Activated T-cell treated with anti-CD3 and anti-CD28 coated beads, Interleukin-2, amount 50 U/mL, for 4 hours (primary cell): ENCODE results near the gene CRISPLD2. TPM values are rescaled to one million over a fixed set of nuclear protein-coding genes. Genes with fewer than 3 reads are reported as not detected.

Experiments
- ATAC-seq, 2 donors: fragments of 200-7000 bp; cut with Tn5 transposase; one replicate each; pipeline ENCODE4 v1.10.0; 2021
- DNase-seq: peaks from one replicate; pipeline ENCODE4 v3.0.0-alpha.2; 2020
- H3K27me3 Mint-ChIP-seq: one replicate; pipeline ENCODE4 v1.8.0; 2021; ENCODE audit warnings: low read depth, mixed read lengths
- H3K36me3 Mint-ChIP-seq: one replicate; pipeline ENCODE4 v1.8.0; 2022; ENCODE audit warnings: mixed read lengths; ENCODE audit not compliant: insufficient read depth
- H3K4me1 Mint-ChIP-seq: one replicate; pipeline ENCODE4 v1.8.0; 2021; ENCODE audit warnings: low read depth, mixed read lengths
- H3K4me3 Mint-ChIP-seq: one replicate; pipeline ENCODE4 v1.8.0; 2021; ENCODE audit warnings: mild to moderate bottlenecking, moderate library complexity, mixed read lengths
- H3K9me3 Mint-ChIP-seq: one replicate; pipeline ENCODE4 v1.8.0; 2021; ENCODE audit warnings: mixed read lengths
- total RNA-seq, 3 donors: library from RNA; stranded (reverse); gene quantifications; one replicate each; pipeline ENCODE4 v1.2.1, GENCODE V29; 2021

CRISPLD2 gene
- total RNA-seq, 3 donors from 2014 or later = 0.11 to 0.57 (median 0.46) TPM

GRCh38 chr16:84811529-84811928 lies 8.3 kb upstream of the CRISPLD2 start:
- no peaks in the 10 kb centered on the region for H3K27me3 Mint-ChIP-seq

GRCh38 chr16:84813141-84813934 lies 6.4 kb upstream of the CRISPLD2 start:
- Mint-ChIP-seq H3K4me3 (no peak overlapping the region), H3K9me3 (no peaks in the 10 kb centered on the region), H3K36me3 (no peaks in the 10 kb centered on the region), H3K27me3 (no peaks in the 10 kb centered on the region), H3K4me1 (peaks cover 14% of the 10 kb centered on the region)
- no peak for DNase-seq
- no peak for ATAC-seq

More at GRCh38 chr16:84811529-84811928, 8.3 kb upstream of the CRISPLD2 start:
- ATAC-seq (no peak), DNase-seq (no peak)
- H3K4me3 Mint-ChIP-seq = no peak overlapping the region
- H3K9me3 Mint-ChIP-seq = no peaks in the 10 kb centered on the region
- no peaks in the 10 kb centered on the region for H3K36me3 Mint-ChIP-seq
- H3K4me1 Mint-ChIP-seq = peaks cover 14% of the 10 kb centered on the region

GRCh38 chr16:84815462-84815861 lies 4.3 kb upstream of the CRISPLD2 start:
- no peaks in the 10 kb centered on the region for H3K9me3 Mint-ChIP-seq
- H3K27me3 Mint-ChIP-seq = peaks cover 5% of the 10 kb centered on the region
- no peak for DNase-seq
- H3K4me1 Mint-ChIP-seq = peaks cover 18% of the 10 kb centered on the region
- H3K4me3 Mint-ChIP-seq = no peak overlapping the region
- ATAC-seq = no peak
- H3K36me3 Mint-ChIP-seq = no peaks in the 10 kb centered on the region

- Mint-ChIP-seq H3K4me1 (peaks cover 17% of the 10 kb centered on the region), H3K36me3 (no peaks in the 10 kb centered on the region), H3K9me3 (no peaks in the 10 kb centered on the region), H3K4me3 (no peak overlapping the region), H3K27me3 (peaks cover 8% of the 10 kb centered on the region)
- DNase-seq (no peak), ATAC-seq (no peak)
These were observed 3.8 kb upstream of the CRISPLD2 start for GRCh38 chr16:84816023-84816422.

- Mint-ChIP-seq H3K36me3 (no peaks in the 10 kb centered on the region), H3K27me3 (peaks cover 8% of the 10 kb centered on the region), H3K4me3 (no peak overlapping the region), H3K4me1 (peaks cover 16% of the 10 kb centered on the region), H3K9me3 (no peaks in the 10 kb centered on the region)
- ATAC-seq (no peak), DNase-seq (no peak)
These were observed 3.3 kb upstream of the CRISPLD2 start for GRCh38 chr16:84816485-84816884.

- no peaks in the 10 kb centered on the region for H3K36me3 Mint-ChIP-seq
- H3K9me3 Mint-ChIP-seq = no peaks in the 10 kb centered on the region
- H3K4me3 Mint-ChIP-seq = no peak overlapping the region
- H3K27me3 Mint-ChIP-seq = peaks cover 10% of the 10 kb centered on the region
- ATAC-seq (no peak), DNase-seq (no peak)
- peaks cover 16% of the 10 kb centered on the region for H3K4me1 Mint-ChIP-seq
These were observed 2.6 kb upstream of the CRISPLD2 start for GRCh38 chr16:84817206-84817605.

- Mint-ChIP-seq H3K27me3 (peaks cover 10% of the 10 kb centered on the region), H3K36me3 (no peaks in the 10 kb centered on the region), H3K9me3 (no peaks in the 10 kb centered on the region), H3K4me1 (peaks cover 16% of the 10 kb centered on the region), H3K4me3 (no peak overlapping the region)
- DNase-seq = no peak
- ATAC-seq = no peak
These were observed 2.2 kb upstream of the CRISPLD2 start for GRCh38 chr16:84817613-84818012.

GRCh38 chr16:84818133-84818532 lies 1.7 kb upstream of the CRISPLD2 start:
- no peaks in the 10 kb centered on the region for H3K9me3 Mint-ChIP-seq
- peaks cover 13% of the 10 kb centered on the region for H3K4me1 Mint-ChIP-seq
- peaks cover 12% of the 10 kb centered on the region for H3K27me3 Mint-ChIP-seq
- ATAC-seq = no peak
- DNase-seq = no peak
- no peaks in the 10 kb centered on the region for H3K36me3 Mint-ChIP-seq
- H3K4me3 Mint-ChIP-seq = no peak overlapping the region

- Mint-ChIP-seq H3K9me3 (no peaks in the 10 kb centered on the region), H3K4me3 (no peak overlapping the region), H3K27me3 (peaks cover 13% of the 10 kb centered on the region), H3K4me1 (peaks cover 13% of the 10 kb centered on the region), H3K36me3 (no peaks in the 10 kb centered on the region)
- ATAC-seq = peak in 1 of 2 donors; percentile 3
- no peak for DNase-seq
These were observed 669 bp upstream of the CRISPLD2 start for GRCh38 chr16:84818989-84819643.

- no peak for DNase-seq
- H3K36me3 Mint-ChIP-seq = no peaks in the 10 kb centered on the region
- no peak for ATAC-seq
- H3K4me3 Mint-ChIP-seq = peak overlapping the region; percentile 74
- H3K27me3 Mint-ChIP-seq = peaks cover 17% of the 10 kb centered on the region
- H3K4me1 Mint-ChIP-seq = peaks cover 13% of the 10 kb centered on the region
- H3K9me3 Mint-ChIP-seq = no peaks in the 10 kb centered on the region
These were observed 510 bp downstream of the CRISPLD2 start for GRCh38 chr16:84820305-84820684.

GRCh38 chr16:84820771-84821170 lies 986 bp downstream of the CRISPLD2 start:
- DNase-seq = no peak
- H3K4me3 Mint-ChIP-seq = peak overlapping the region; percentile 74
- H3K9me3 Mint-ChIP-seq = no peaks in the 10 kb centered on the region
- H3K27me3 Mint-ChIP-seq = peaks cover 17% of the 10 kb centered on the region
- H3K4me1 Mint-ChIP-seq = peaks cover 13% of the 10 kb centered on the region
- no peaks in the 10 kb centered on the region for H3K36me3 Mint-ChIP-seq
- no peak for ATAC-seq

- no peaks in the 10 kb centered on the region for H3K36me3 Mint-ChIP-seq
- H3K4me3 Mint-ChIP-seq = no peak overlapping the region
- DNase-seq (no peak), ATAC-seq (no peak)
- no peaks in the 10 kb centered on the region for H3K9me3 Mint-ChIP-seq
- H3K4me1 Mint-ChIP-seq = peaks cover 13% of the 10 kb centered on the region
- H3K27me3 Mint-ChIP-seq = peaks cover 17% of the 10 kb centered on the region
These were observed 1.4 kb downstream of the CRISPLD2 start for GRCh38 chr16:84821179-84821578.

- no peak for ATAC-seq
- H3K4me1 Mint-ChIP-seq = peaks cover 13% of the 10 kb centered on the region
- H3K36me3 Mint-ChIP-seq = no peaks in the 10 kb centered on the region
- peaks cover 17% of the 10 kb centered on the region for H3K27me3 Mint-ChIP-seq
- DNase-seq = no peak
- H3K9me3 Mint-ChIP-seq = no peaks in the 10 kb centered on the region
- H3K4me3 Mint-ChIP-seq = no peak overlapping the region
These were observed 2.2 kb downstream of the CRISPLD2 start for GRCh38 chr16:84821728-84822689.

- Mint-ChIP-seq H3K9me3 (no peaks in the 10 kb centered on the region), H3K27me3 (peaks cover 17% of the 10 kb centered on the region), H3K4me3 (no peak overlapping the region), H3K4me1 (peaks cover 13% of the 10 kb centered on the region), H3K36me3 (no peaks in the 10 kb centered on the region)
- ATAC-seq (no peak), DNase-seq (no peak)
These were observed 3.2 kb downstream of the CRISPLD2 start for GRCh38 chr16:84822990-84823389.
